Esophagus squamous epithelium (tissue), 5 donors: Measurements from ENCODE around the gene COL16A1. TPM values are rescaled to one million over a fixed set of nuclear protein-coding genes. Genes with fewer than 3 reads are reported as not detected.

ENCODE experiments used
- DNase-seq: peaks from one replicate; lab custom pipeline; 2025; lab: John Stamatoyannopoulos, UW
- H3K27ac ChIP-seq, 4 donors: fragments of 200-600 bp; sonication (generic); one replicate each; pipeline ENCODE4 v1.5.1; 2016 to 2019; ENCODE audit warnings: mild to moderate bottlenecking in 1 of 4
- H3K27me3 ChIP-seq, 4 donors: fragments of 200-600 bp; sonication (generic); 1 replicate in 3 of 4; 2 replicates in 1 of 4; pipeline versions ENCODE4 v1.5.1 to v1.6.0; 2017 to 2021; ENCODE audit warnings: antibody characterized with exemption in 1 of 4
- H3K36me3 ChIP-seq, 3 donors: fragments of 200-600 bp; sonication (generic); one replicate each; pipeline ENCODE4 v1.5.1; 2016 to 2019
- H3K4me1 ChIP-seq, 3 donors: fragments of 200-600 bp; sonication (generic); one replicate each; pipeline ENCODE4 v1.5.1; 2017 to 2019
- H3K4me3 ChIP-seq, 4 donors: fragments of 200-600 bp; sonication (generic); 1 replicate in 3 of 4; 2 replicates in 1 of 4; pipeline ENCODE4 v1.5.1; 2016 to 2019; ENCODE audit warnings: mild to moderate bottlenecking in 2 of 4, moderate library complexity in 1 of 4
- H3K9me3 ChIP-seq, 3 donors: fragments of 200-600 bp; sonication (generic); one replicate each; pipeline ENCODE4 v1.5.1; 2016 to 2019
- CTCF ChIP-seq, 6 experiments: fragments of 450-650 bp in 4 of 6; fragments of 200-600 bp in 2 of 6; sonication (generic) in 2 of 6; IDR thresholded peaks; one replicate each; pipeline ENCODE4 v1.5.1; 2016 to 2019; ENCODE audit warnings: antibody characterized with exemption in 6 of 6, mild to moderate bottlenecking in 4 of 6, moderate library complexity in 4 of 6
- POLR2A ChIP-seq, 4 donors: fragments of 450-650 bp; IDR thresholded peaks; one replicate each; pipeline ENCODE4 v1.6.1; 2017; ENCODE audit warnings: antibody characterized with exemption in 4 of 4, mild to moderate bottlenecking in 4 of 4, moderate library complexity in 3 of 4
- WGBS, 2 donors: methylation state at CpG; one replicate each; pipeline ENCODE4 v1.1.5; 2018; 5-methylcytosine and 5-hydroxymethylcytosine counted together
- intact Hi-C: fragments of 100-400 bp; cut with DNase I; formaldehyde crosslinking; loops from one replicate; pipeline ENCODE4 v1.15.0; 2022
- total RNA-seq, 4 donors: library from RNA; depleted of rRNA; stranded (reverse); fragments of >200 nt; gene quantifications; one replicate each; pipeline ENCODE4 v1.1.0, GENCODE V29; 2016
- donor health status: DM: yes; HTN: yes; CAD: no.

Gene COL16A1
- total RNA-seq, 4 donors from 2014 or later, result 8.8 to 35.5 (median 16.4) TPM

GRCh38 chr1:31725134-31725533 lies 21.3 kb upstream of the COL16A1 start:
- no peak for DNase-seq
- peaks cover 0 to 24% (median 0%) of the 10 kb centered on the region in 4 donors for H3K27me3 ChIP-seq
- H3K4me3 ChIP-seq, result no peak overlapping the region
- TF ChIP-seq CTCF (IDR thresholded peaks at IDR 0.05) (no peak), POLR2A (IDR thresholded peaks at IDR 0.05) (no peak)
- no peaks in the 10 kb centered on the region for H3K9me3 ChIP-seq
- no peaks in the 10 kb centered on the region for H3K36me3 ChIP-seq
- H3K27ac ChIP-seq, result no peak overlapping the region
- intact Hi-C loops, result no loop called here
- 79 to 92% methylated on average over 7 to 10 of the region's 10 CpGs for WGBS, 2 donors
- H3K4me1 ChIP-seq, result no peaks in the 10 kb centered on the region

- TF ChIP-seq CTCF (IDR thresholded peaks at IDR 0.05), result no peak
- TF ChIP-seq POLR2A (IDR thresholded peaks at IDR 0.05), result no peak
- no peak overlapping the region for H3K27ac ChIP-seq
- H3K4me3 ChIP-seq, result no peak overlapping the region
- 35% methylated on average over 5 of the region's 5 CpGs for whole genome bisulfite sequencing, 2 donors
- intact Hi-C loops, result no loop called here
- H3K27me3 ChIP-seq, result peaks cover 0 to 32% (median 0%) of the 10 kb centered on the region in 4 donors
- H3K9me3 ChIP-seq, result no peaks in the 10 kb centered on the region
- no peaks in the 10 kb centered on the region for H3K4me1 ChIP-seq
- no peak for DNase-seq
- no peaks in the 10 kb centered on the region for H3K36me3 ChIP-seq
Observed at GRCh38 chr1:31723828-31724359, 20.1 kb upstream of the COL16A1 start.

GRCh38 chr1:31718327-31718897 lies 14.6 kb upstream of the COL16A1 start:
- Histone ChIP-seq H3K27me3 (peaks cover 0 to 76% (median 0%) of the 10 kb centered on the region in 4 donors), H3K4me3 (no peak overlapping the region), H3K9me3 (no peaks in the 10 kb centered on the region), H3K4me1 (peaks cover 20 to 55% (median 31%) of the 10 kb centered on the region in 3 donors), H3K27ac (no peak overlapping the region), H3K36me3 (no peaks in the 10 kb centered on the region)
- TF ChIP-seq CTCF (IDR thresholded peaks at IDR 0.05) (no peak), POLR2A (IDR thresholded peaks at IDR 0.05) (no peak)
- no peak for DNase-seq
- 10 to 56% methylated on average over 1 to 2 of the region's 4 CpGs for WGBS, 2 donors
- intact Hi-C loops, result no loop called here

GRCh38 chr1:31717341-31717740 lies 13.5 kb upstream of the COL16A1 start:
- intact Hi-C loops, result no loop called here
- H3K27ac ChIP-seq, result no peak overlapping the region
- 39 to 49% methylated on average over 6 of the region's 6 CpGs for WGBS, 2 donors
- peaks cover 0 to 67% (median 0%) of the 10 kb centered on the region in 4 donors for H3K27me3 ChIP-seq
- peaks cover 20 to 65% (median 41%) of the 10 kb centered on the region in 3 donors for H3K4me1 ChIP-seq
- DNase-seq, result no peak
- no peak for TF ChIP-seq CTCF (IDR thresholded peaks at IDR 0.05)
- TF ChIP-seq POLR2A (IDR thresholded peaks at IDR 0.05), result no peak
- H3K9me3 ChIP-seq, result no peaks in the 10 kb centered on the region
- H3K36me3 ChIP-seq, result no peaks in the 10 kb centered on the region
- no peak overlapping the region for H3K4me3 ChIP-seq

- Histone ChIP-seq H3K4me3 (peak overlapping the region in 2 of 4 donors; percentile 43 to 58), H3K27ac (peak overlapping the region; percentile 74 to 96 (median 90)), H3K27me3 (peaks cover 0 to 58% (median 0%) of the 10 kb centered on the region in 4 donors), H3K9me3 (no peaks in the 10 kb centered on the region), H3K4me1 (peaks cover 20 to 71% (median 41%) of the 10 kb centered on the region in 3 donors), H3K36me3 (no peaks in the 10 kb centered on the region)
- intact Hi-C loops, result no loop called here
- no peak for DNase-seq
- 15 to 28% methylated on average over 7 of the region's 7 CpGs for WGBS, 2 donors
- TF ChIP-seq CTCF (IDR thresholded peaks at IDR 0.05) (no peak), POLR2A (IDR thresholded peaks at IDR 0.05) (no peak)
Observed at GRCh38 chr1:31715873-31716220, 12.0 kb upstream of the COL16A1 start.
